Suprapubic skin (tissue), 4 donors: ENCODE results near the gene GGNBP2.

Experiments
- EP300 ChIP-seq: sonication (generic); formaldehyde crosslinking; IDR thresholded peaks from one replicate; pipeline ENCODE4 v1.6.1; 2017; ENCODE audit warnings: antibody characterized with exemption
- POLR2A ChIP-seq, 2 donors: fragments of 450-650 bp; IDR thresholded peaks; one replicate each; pipeline ENCODE4 v1.6.1; 2017; ENCODE audit warnings: antibody characterized with exemption in 2 of 2, mild to moderate bottlenecking in 2 of 2, moderate library complexity in 2 of 2
- POLR2AphosphoS5 ChIP-seq, 3 donors: sonication (generic); formaldehyde crosslinking; IDR thresholded peaks; one replicate each; pipeline ENCODE4 v1.6.1; 2017; ENCODE audit warnings: antibody characterized with exemption in 3 of 3
- TF ChIP-seq, protein P1 (sequence below), 2 donors: fragments of 200-600 bp in 1 of 2; fragments of 450-650 bp in 1 of 2; sonication (generic) in 1 of 2; IDR thresholded peaks; one replicate each; pipeline ENCODE4 v1.5.1; 2016 to 2019; ENCODE audit warnings: antibody characterized with exemption in 2 of 2, mild to moderate bottlenecking in 1 of 2, moderate library complexity in 1 of 2

- TF ChIP-seq, protein P1, sequence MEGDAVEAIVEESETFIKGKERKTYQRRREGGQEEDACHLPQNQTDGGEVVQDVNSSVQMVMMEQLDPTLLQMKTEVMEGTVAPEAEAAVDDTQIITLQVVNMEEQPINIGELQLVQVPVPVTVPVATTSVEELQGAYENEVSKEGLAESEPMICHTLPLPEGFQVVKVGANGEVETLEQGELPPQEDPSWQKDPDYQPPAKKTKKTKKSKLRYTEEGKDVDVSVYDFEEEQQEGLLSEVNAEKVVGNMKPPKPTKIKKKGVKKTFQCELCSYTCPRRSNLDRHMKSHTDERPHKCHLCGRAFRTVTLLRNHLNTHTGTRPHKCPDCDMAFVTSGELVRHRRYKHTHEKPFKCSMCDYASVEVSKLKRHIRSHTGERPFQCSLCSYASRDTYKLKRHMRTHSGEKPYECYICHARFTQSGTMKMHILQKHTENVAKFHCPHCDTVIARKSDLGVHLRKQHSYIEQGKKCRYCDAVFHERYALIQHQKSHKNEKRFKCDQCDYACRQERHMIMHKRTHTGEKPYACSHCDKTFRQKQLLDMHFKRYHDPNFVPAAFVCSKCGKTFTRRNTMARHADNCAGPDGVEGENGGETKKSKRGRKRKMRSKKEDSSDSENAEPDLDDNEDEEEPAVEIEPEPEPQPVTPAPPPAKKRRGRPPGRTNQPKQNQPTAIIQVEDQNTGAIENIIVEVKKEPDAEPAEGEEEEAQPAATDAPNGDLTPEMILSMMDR (IDR thresholded peaks at IDR 0.05): no peak
- TF ChIP-seq EP300 (no peak), POLR2A (IDR thresholded peaks at IDR 0.05) (no peak), POLR2AphosphoS5 (IDR thresholded peaks at IDR 0.05) (no peak)
Measured at GRCh38 chr17:36547776-36548175, 3.1 kb downstream of the GGNBP2 start.
